Aorta (tissue), 5 donors: ENCODE measurements around the gene PIK3CA. TPM values are rescaled to one million over a fixed set of nuclear protein-coding genes. Genes with fewer than 3 reads are reported as not detected.
"Not testable (repeated sequence)": the region's sequence is repeated elsewhere in the genome, so short reads cannot be mapped to it uniquely, and the experiment has no call there.

Experiments used
- ATAC-seq: fragments of 200-7000 bp; cut with Tn5 transposase; one replicate; pipeline ENCODE4 v1.9.1; 2022; ENCODE audit warnings: moderate library complexity; ENCODE audit not compliant: low FRiP score
- DNase-seq, 2 donors: peaks; one replicate each; pipeline ENCODE4 v3.0.0-alpha.2; 2020
- H3K27ac ChIP-seq, 2 donors: one replicate each; pipeline ENCODE4 v1.5.1; 2013; ENCODE audit warnings: low read length in 2 of 2, mild to moderate bottlenecking in 2 of 2, moderate library complexity in 2 of 2, control low read depth in 1 of 2, inconsistent platforms in 1 of 2, low read depth in 1 of 2
- H3K27me3 ChIP-seq, 2 donors: one replicate each; pipeline ENCODE4 v1.6.1; 2013; ENCODE audit warnings: control low read depth in 1 of 2, low read length in 1 of 2, mild to moderate bottlenecking in 1 of 2, moderate library complexity in 1 of 2; ENCODE audit not compliant: insufficient read depth in 2 of 2, control insufficient read depth in 1 of 2
- H3K36me3 ChIP-seq, 2 donors: one replicate each; pipeline ENCODE4 v1.6.1; 2013; ENCODE audit warnings: control low read depth in 1 of 2, low read length in 1 of 2, mild to moderate bottlenecking in 1 of 2; ENCODE audit not compliant: insufficient read depth in 2 of 2, control insufficient read depth in 1 of 2
- H3K4me1 ChIP-seq, 2 donors: one replicate each; pipeline ENCODE4 v1.6.1; 2013; ENCODE audit warnings: low read length in 2 of 2, control low read depth in 1 of 2, mild to moderate bottlenecking in 1 of 2, moderate library complexity in 1 of 2; ENCODE audit not compliant: insufficient read depth in 2 of 2, control insufficient read depth in 1 of 2
- H3K4me3 ChIP-seq, 2 donors: one replicate each; pipeline ENCODE4 v1.5.1; 2013; ENCODE audit warnings: low read length in 2 of 2, control low read depth in 1 of 2, mild to moderate bottlenecking in 1 of 2
- H3K9me3 ChIP-seq: one replicate; pipeline ENCODE4 v1.6.1; 2013; ENCODE audit warnings: mild to moderate bottlenecking, low read length; ENCODE audit not compliant: control insufficient read depth
- WGBS, 2 donors: extraction: QIAGEN DNeasy Blood & Tissue Kit; methylation state at CpG; one replicate each; pipeline ENCODE4 v1.1.7; 2013; 5-methylcytosine and 5-hydroxymethylcytosine counted together
- intact Hi-C, 2 donors: fragments of 100-400 bp; cut with DNase I; formaldehyde crosslinking; loops; one replicate each; pipeline versions ENCODE4 v1.14.2 to v1.15.0; 2022
- polyA plus RNA-seq, 2 donors: library from polyadenylated mRNA; stranded (reverse); fragments of 200-250 nt; gene quantifications; one replicate each; pipeline ENCODE4 v1.2.3, GENCODE V29; 2013
- total RNA-seq, 2 donors: library from RNA; stranded (reverse); fragmentation: NEBNext Ultra II Directional; extraction: Animal tissue kit (Norgen Biotek cat#: 25700); gene quantifications; one replicate each; pipeline ENCODE4 v1.2.1, GENCODE V29; 2021
- donor health status: healthy with polysubstance abuse.
- donor health status: Bipolar disorder and iron deficiency.
- donor health status: DM: no; HTN: no; CAD: no.
- donor health status: DM: no; HTN: no; CAD: no.
- donor health status: DM: yes; HTN: yes; CAD: no.

PIK3CA gene
- total and polyA plus RNA-seq, 4 donors, result 7.6 to 39.1 (median 25.7) TPM

GRCh38 chr3:179233043-179233442 is 84.9 kb downstream of the PIK3CA start:
- Histone ChIP-seq H3K27me3 (no peaks in the 10 kb centered on the region), H3K27ac (no peak overlapping the region), H3K9me3 (no peaks in the 10 kb centered on the region), H3K36me3 (peaks cover 2 to 4% of the 10 kb centered on the region in 2 donors), H3K4me1 (no peaks in the 10 kb centered on the region), H3K4me3 (no peak overlapping the region)
- DNase-seq (no peak), ATAC-seq (no peak)
- intact Hi-C loops, result no loop called here
- 98 to 100% methylated on average over 3 of the region's 3 CpGs for WGBS, 2 donors

DNA sequence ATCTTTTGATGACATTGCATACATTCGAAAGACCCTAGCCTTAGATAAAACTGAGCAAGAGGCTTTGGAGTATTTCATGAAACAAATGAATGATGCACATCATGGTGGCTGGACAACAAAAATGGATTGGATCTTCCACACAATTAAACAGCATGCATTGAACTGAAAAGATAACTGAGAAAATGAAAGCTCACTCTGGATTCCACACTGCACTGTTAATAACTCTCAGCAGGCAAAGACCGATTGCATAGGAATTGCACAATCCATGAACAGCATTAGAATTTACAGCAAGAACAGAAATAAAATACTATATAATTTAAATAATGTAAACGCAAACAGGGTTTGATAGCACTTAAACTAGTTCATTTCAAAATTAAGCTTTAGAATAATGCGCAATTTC is 86.0 kb downstream of the PIK3CA start:
- no peak overlapping the region for H3K4me3 ChIP-seq
- no peak for ATAC-seq
- DNase-seq, result no peak
- WGBS, 2 donors, result 93 to 94% methylated on average over 4 of the region's 4 CpGs
- no peak overlapping the region for H3K27ac ChIP-seq
- intact Hi-C loops, result no loop called here
- H3K36me3 ChIP-seq, result peaks cover 2 to 4% of the 10 kb centered on the region in 2 donors
- no peaks in the 10 kb centered on the region for H3K4me1 ChIP-seq
- H3K27me3 ChIP-seq, result no peaks in the 10 kb centered on the region
- no peaks in the 10 kb centered on the region for H3K9me3 ChIP-seq

DNA sequence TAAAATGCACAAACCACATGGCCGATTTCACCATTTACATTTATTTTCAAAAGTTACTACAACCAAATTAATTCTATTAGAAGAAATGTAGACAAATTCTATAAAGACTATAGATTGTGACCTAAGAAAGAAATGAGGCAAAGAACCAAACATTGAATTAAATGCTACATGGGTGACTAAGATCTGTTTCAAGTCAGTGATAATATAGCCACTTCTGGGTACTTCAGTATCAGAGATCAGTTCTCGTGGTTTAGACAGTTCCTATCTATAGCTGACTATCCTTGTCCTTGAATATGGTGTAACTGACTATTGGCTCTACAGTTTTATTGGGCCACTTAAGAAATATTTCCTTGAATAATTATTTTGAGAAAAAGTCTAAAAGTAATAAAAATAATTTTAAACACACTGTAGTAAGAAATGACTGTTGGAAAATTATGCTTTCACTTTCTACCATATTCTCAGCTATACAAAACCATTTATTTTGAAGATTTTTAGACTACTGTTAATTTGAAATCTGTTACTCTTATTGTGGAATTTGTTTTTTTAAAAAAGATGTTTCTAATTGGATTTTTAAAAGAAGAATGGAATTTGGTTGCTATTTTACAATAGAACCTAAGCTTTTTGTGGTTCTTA is 88.6 kb downstream of the PIK3CA start:
- no peak for DNase-seq
- no peaks in the 10 kb centered on the region for H3K36me3 ChIP-seq
- no peak overlapping the region for H3K4me3 ChIP-seq
- no peak overlapping the region for H3K27ac ChIP-seq
- no peaks in the 10 kb centered on the region for H3K4me1 ChIP-seq
- ATAC-seq, result no peak
- intact Hi-C loops, result no loop called here
- no peaks in the 10 kb centered on the region for H3K9me3 ChIP-seq
- no peaks in the 10 kb centered on the region for H3K27me3 ChIP-seq
- 93% methylated on average over 2 of the region's 2 CpGs for WGBS, 2 donors

GRCh38 chr3:179240299-179240698 is 92.1 kb downstream of the PIK3CA start:
- H3K27ac ChIP-seq, ATAC-seq, H3K4me3 ChIP-seq, H3K9me3 ChIP-seq, H3K4me1 ChIP-seq, DNase-seq, intact Hi-C loops, H3K27me3 ChIP-seq, H3K36me3 ChIP-seq: not testable (repeated sequence)
- WGBS, 2 donors, result 60 to 64% methylated on average over 1 of the region's 1 CpG

GRCh38 chr3:179242859-179243258 is 94.7 kb downstream of the PIK3CA start:
- H3K27ac ChIP-seq, H3K36me3 ChIP-seq, intact Hi-C loops, DNase-seq, H3K27me3 ChIP-seq, H3K4me3 ChIP-seq, H3K4me1 ChIP-seq, H3K9me3 ChIP-seq, ATAC-seq: not testable (repeated sequence)
- WGBS, 2 donors, result 88 to 96% methylated on average over 1 of the region's 2 CpGs

GRCh38 chr3:179244878-179245277 is 96.7 kb downstream of the PIK3CA start:
- WGBS, 2 donors, result 82% methylated on average over 1 of the region's 1 CpG
- H3K36me3 ChIP-seq, result no peaks in the 10 kb centered on the region

GRCh38 chr3:179247289-179248015 is 99.3 kb downstream of the PIK3CA start:
- H3K27ac ChIP-seq, result no peak overlapping the region
- H3K27me3 ChIP-seq, result no peaks in the 10 kb centered on the region
- H3K9me3 ChIP-seq, result no peaks in the 10 kb centered on the region
- intact Hi-C loops, result no loop called here
- ATAC-seq (no peak), DNase-seq (no peak)
- H3K4me1 ChIP-seq, result no peaks in the 10 kb centered on the region
- H3K4me3 ChIP-seq, result no peak overlapping the region
- peaks cover 2 to 3% of the 10 kb centered on the region in 2 donors for H3K36me3 ChIP-seq
- 95 to 100% methylated on average over 3 of the region's 3 CpGs for WGBS, 2 donors

More at GRCh38 chr3:179244878-179245277, 96.7 kb downstream of the PIK3CA start:
- ATAC-seq, result no peak
- H3K4me3 ChIP-seq, result no peak overlapping the region
- H3K4me1 ChIP-seq, result no peaks in the 10 kb centered on the region
- H3K9me3 ChIP-seq, result no peaks in the 10 kb centered on the region
- intact Hi-C loops, result no loop called here
- H3K27me3 ChIP-seq, result no peaks in the 10 kb centered on the region
- no peak for DNase-seq
- H3K27ac ChIP-seq, result no peak overlapping the region

DNA sequence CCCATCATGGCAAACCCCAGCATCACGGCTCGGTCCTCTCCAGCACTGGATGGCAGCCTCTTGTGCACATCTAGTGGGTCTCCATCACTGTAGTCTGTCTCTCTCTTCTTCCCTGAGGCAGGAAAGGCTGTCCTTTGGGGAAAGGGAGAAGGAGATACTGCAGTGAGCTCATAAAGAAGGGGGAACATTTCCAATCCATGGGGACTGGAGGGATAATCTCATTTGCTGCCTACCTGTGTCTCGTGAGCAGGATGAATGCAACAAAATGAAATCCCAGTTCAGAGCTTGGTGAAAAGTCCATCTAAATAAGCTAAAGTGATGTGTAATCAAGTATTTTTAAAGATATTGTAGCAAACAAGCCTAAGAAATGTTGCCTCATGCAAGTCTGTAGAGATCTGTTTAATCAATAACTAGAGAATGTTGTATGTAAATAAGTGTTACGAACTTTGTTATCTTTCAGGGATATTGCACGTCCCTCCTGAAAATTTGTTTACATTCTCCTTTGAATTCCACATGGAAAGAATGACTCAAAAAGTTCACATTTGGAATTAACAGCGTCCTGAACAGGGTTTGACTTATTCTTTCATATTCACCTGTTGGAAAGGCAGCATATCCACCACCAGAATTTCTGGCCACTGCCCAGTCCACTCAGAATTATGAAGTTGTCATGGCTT is 102.8 kb downstream of the PIK3CA start, which contains the start of gene KCNMB3:
KCNMB3 (minus strand) TSS at position 312 of the 674 bp plus-strand sequence; CDS start at position 188, 124 bp downstream.
- Histone ChIP-seq H3K36me3 (peaks cover 2 to 3% of the 10 kb centered on the region in 2 donors), H3K27ac (no peak within 1 kb of the TSS), H3K4me3 (no peak within 1 kb of the TSS), H3K27me3 (no peaks in the 10 kb centered on the region), H3K9me3 (no peaks in the 10 kb centered on the region), H3K4me1 (no peaks in the 10 kb centered on the region)
- ATAC-seq (no peak), DNase-seq (no peak)
- intact Hi-C loops, result no loop called here
- 92 to 93% methylated on average over 6 of the region's 6 CpGs for WGBS, 2 donors
